Measurements from ENCODE around the gene RELB.

DNA sequence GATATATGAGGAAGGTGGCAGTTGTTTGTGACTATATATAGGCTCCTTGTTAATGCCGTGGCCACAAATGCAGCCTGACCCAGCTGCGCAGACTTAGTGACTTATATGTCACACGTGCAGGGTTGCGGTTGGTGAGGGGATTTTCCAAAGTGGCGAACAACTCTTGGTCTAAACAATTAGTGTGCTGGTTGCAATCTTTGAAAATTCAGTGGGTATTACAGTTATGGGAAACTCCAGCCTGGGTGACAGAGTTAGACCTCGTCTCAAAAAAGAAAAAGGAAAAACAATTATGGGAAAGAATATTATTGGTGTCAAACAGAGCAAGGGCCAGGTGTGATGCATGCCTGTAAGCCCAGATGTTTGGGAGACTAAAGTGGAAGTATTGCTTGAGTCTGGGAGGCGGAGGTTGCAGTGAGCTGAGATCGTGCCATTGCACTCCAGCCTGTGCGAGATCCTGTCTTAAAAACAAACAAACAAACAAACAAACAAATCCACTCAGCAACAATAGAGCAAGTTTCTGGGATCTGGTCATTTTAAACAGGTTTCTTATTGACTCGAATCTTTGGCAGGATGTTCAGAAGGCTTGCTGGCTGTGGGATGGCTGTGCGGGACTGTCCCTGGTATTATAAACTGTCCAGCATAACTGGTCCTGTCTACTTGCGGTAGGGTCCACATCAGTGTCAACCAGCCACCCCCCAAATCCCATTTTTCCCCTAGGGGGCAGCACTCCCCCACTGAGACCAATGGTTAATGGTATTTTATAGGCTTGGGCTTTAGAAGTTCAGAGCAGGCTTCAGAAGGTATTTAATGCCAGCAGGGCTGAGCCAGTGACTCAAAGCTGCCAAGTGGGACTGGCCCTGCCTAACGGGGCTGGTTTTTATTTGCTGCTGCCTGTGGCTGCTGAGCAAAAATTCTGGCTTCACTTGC lies 15.4 kb downstream of the RELB start:
- TF ChIP-seq, protein P1, sequence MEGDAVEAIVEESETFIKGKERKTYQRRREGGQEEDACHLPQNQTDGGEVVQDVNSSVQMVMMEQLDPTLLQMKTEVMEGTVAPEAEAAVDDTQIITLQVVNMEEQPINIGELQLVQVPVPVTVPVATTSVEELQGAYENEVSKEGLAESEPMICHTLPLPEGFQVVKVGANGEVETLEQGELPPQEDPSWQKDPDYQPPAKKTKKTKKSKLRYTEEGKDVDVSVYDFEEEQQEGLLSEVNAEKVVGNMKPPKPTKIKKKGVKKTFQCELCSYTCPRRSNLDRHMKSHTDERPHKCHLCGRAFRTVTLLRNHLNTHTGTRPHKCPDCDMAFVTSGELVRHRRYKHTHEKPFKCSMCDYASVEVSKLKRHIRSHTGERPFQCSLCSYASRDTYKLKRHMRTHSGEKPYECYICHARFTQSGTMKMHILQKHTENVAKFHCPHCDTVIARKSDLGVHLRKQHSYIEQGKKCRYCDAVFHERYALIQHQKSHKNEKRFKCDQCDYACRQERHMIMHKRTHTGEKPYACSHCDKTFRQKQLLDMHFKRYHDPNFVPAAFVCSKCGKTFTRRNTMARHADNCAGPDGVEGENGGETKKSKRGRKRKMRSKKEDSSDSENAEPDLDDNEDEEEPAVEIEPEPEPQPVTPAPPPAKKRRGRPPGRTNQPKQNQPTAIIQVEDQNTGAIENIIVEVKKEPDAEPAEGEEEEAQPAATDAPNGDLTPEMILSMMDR (IDR thresholded peaks at IDR 0.05; ENCODE audit: poor library complexity, severe bottlenecking): peak; percentile 55
- no peak for TF ChIP-seq EZH2 (IDR thresholded peaks at IDR 0.05; ENCODE audit: borderline replicate concordance, insufficient read depth, low read length, poor library complexity, severe bottlenecking)
- TF ChIP-seq POLR2AphosphoS5 (IDR thresholded peaks at IDR 0.05): no peak
- no peak for TF ChIP-seq EP300 (conservative IDR thresholded peaks at IDR 0.05; ENCODE audit: poor library complexity, severe bottlenecking)
- peak; percentile 56 for TF ChIP-seq RAD21 (conservative IDR thresholded peaks at IDR 0.05)
- TF ChIP-seq, protein P2, sequence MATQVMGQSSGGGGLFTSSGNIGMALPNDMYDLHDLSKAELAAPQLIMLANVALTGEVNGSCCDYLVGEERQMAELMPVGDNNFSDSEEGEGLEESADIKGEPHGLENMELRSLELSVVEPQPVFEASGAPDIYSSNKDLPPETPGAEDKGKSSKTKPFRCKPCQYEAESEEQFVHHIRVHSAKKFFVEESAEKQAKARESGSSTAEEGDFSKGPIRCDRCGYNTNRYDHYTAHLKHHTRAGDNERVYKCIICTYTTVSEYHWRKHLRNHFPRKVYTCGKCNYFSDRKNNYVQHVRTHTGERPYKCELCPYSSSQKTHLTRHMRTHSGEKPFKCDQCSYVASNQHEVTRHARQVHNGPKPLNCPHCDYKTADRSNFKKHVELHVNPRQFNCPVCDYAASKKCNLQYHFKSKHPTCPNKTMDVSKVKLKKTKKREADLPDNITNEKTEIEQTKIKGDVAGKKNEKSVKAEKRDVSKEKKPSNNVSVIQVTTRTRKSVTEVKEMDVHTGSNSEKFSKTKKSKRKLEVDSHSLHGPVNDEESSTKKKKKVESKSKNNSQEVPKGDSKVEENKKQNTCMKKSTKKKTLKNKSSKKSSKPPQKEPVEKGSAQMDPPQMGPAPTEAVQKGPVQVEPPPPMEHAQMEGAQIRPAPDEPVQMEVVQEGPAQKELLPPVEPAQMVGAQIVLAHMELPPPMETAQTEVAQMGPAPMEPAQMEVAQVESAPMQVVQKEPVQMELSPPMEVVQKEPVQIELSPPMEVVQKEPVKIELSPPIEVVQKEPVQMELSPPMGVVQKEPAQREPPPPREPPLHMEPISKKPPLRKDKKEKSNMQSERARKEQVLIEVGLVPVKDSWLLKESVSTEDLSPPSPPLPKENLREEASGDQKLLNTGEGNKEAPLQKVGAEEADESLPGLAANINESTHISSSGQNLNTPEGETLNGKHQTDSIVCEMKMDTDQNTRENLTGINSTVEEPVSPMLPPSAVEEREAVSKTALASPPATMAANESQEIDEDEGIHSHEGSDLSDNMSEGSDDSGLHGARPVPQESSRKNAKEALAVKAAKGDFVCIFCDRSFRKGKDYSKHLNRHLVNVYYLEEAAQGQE (IDR thresholded peaks at IDR 0.05; ENCODE audit: borderline replicate concordance): no peak
- no peak for TF ChIP-seq MXI1 (conservative IDR thresholded peaks at IDR 0.05; ENCODE audit: poor library complexity, severe bottlenecking)

All from neural cell (in vitro differentiated cells).